Fibroblast of lung (primary cell): ENCODE results near the gene NAT8L. TPM values are rescaled to one million over a fixed set of nuclear protein-coding genes. Genes with fewer than 3 reads are reported as not detected.
A peak's percentile ranks its signal among the peaks of the same experiment; 100 is the strongest.

ENCODE experiments used
- DNase-seq, 2 donors: peaks; one replicate each; pipeline versions ENCODE4 v3.0.0 to v3.0.0-alpha.2; 2010; ENCODE audit warnings: low read depth in 2 of 2
- H2AFZ ChIP-seq: 2 replicates; pipeline ENCODE4 v1.5.1; 2012; ENCODE audit warnings: low read length, control low read depth, inconsistent platforms
- H3K27ac ChIP-seq: 2 replicates; pipeline ENCODE4 v1.5.1; 2011; ENCODE audit warnings: low read length, control low read depth; ENCODE audit not compliant: insufficient read depth
- H3K27me3 ChIP-seq: 2 replicates; pipeline ENCODE4 v1.5.1; 2011; ENCODE audit warnings: mild to moderate bottlenecking, low read length; ENCODE audit not compliant: control insufficient read depth, insufficient read depth
- H3K36me3 ChIP-seq: 2 replicates; pipeline ENCODE4 v1.5.1; 2011; ENCODE audit warnings: low read length; ENCODE audit not compliant: control insufficient read depth, insufficient read depth
- H3K4me1 ChIP-seq: 2 replicates; pipeline ENCODE4 v1.5.1; 2011; ENCODE audit warnings: low read length; ENCODE audit not compliant: control insufficient read depth, insufficient read depth; ENCODE audit errors: extremely low read depth
- H3K4me2 ChIP-seq: 2 replicates; pipeline ENCODE4 v1.5.1; 2011; ENCODE audit warnings: low read length, control low read depth; ENCODE audit not compliant: insufficient read depth; ENCODE audit errors: extremely low read depth
- H3K4me3 ChIP-seq, 4 experiments: fragments of 200-600 bp in 1 of 4; sonication (generic) in 1 of 4; replicated peaks in 1 of 4; 2 replicates each; pipeline ENCODE4 v1.5.1; 2011 to 2016; ENCODE audit warnings: low read length in 4 of 4, low read depth in 3 of 4, mild to moderate bottlenecking in 3 of 4, control low read depth in 2 of 4, inconsistent platforms in 1 of 4, mixed read lengths in 1 of 4; ENCODE audit not compliant: insufficient read depth in 1 of 4; ENCODE audit errors: control extremely low read depth in 1 of 4
- H3K79me2 ChIP-seq: 2 replicates; pipeline ENCODE4 v1.5.1; 2012; ENCODE audit warnings: mild to moderate bottlenecking, low read length, inconsistent platforms; ENCODE audit not compliant: control insufficient read depth, insufficient read depth
- H3K9ac ChIP-seq: 2 replicates; pipeline ENCODE4 v1.5.1; 2011; ENCODE audit warnings: mild to moderate bottlenecking, low read length, control low read depth; ENCODE audit not compliant: insufficient read depth
- H3K9me3 ChIP-seq: 2 replicates; pipeline ENCODE4 v1.5.1; 2012; ENCODE audit warnings: low read depth, low read length; ENCODE audit not compliant: control insufficient read depth, insufficient read depth
- H4K20me1 ChIP-seq: 2 replicates; pipeline ENCODE4 v1.5.1; 2011; ENCODE audit warnings: low read length; ENCODE audit not compliant: control insufficient read depth, insufficient read depth; ENCODE audit errors: extremely low read depth
- CTCF ChIP-seq, 2 donors: IDR thresholded peaks in 1 of 2; conservative IDR thresholded peaks in 1 of 2; 1 replicate in 1 of 2; 2 replicates in 1 of 2; pipeline ENCODE4 v1.5.1; 2011 to 2012; ENCODE audit warnings: low read length in 2 of 2, control low read depth in 1 of 2, inconsistent platforms in 1 of 2, low read depth in 1 of 2, mild to moderate bottlenecking in 1 of 2
- EZH2 ChIP-seq: IDR thresholded peaks from 2 replicates; pipeline ENCODE4 v1.5.1; 2012; ENCODE audit warnings: low read length, control low read depth, mild to moderate bottlenecking; ENCODE audit errors: missing control alignments
- polyA plus RNA-seq, 2 donors: library from polyadenylated mRNA; depleted of rRNA in 1 of 2; stranded (reverse) in 1 of 2; unstranded in 1 of 2; fragments of >200 nt; gene quantifications; 2 replicates each; pipeline ENCODE4 v1.2.1, GENCODE V29; 2011 to 2012; ENCODE audit warnings: missing spikeins in 1 of 2
- total RNA-seq: library from RNA; depleted of rRNA; stranded (reverse); fragments of >200 nt; gene quantifications from 2 replicates; pipeline ENCODE4 v1.2.1, GENCODE V29; 2014

The NAT8L gene
- total and polyA plus RNA-seq, 2 donors (not counting 1 experiment from before 2014, with no cell fraction given), result 0.01 to 0.17 TPM

- no peak for DNase-seq
- Histone ChIP-seq H3K4me3 (peak overlapping the region; percentile 56 to 78 (median 72)), H3K27me3 (peaks cover 7% of the 10 kb centered on the region), H3K36me3 (no peaks in the 10 kb centered on the region), H3K27ac (no peak overlapping the region), H3K9me3 (no peaks in the 10 kb centered on the region), H3K4me2 (peak overlapping the region; percentile 32), H4K20me1 (no peaks in the 10 kb centered on the region), H3K79me2 (no peaks in the 10 kb centered on the region), H3K4me1 (peaks cover 2% of the 10 kb centered on the region), H2AFZ (no peak overlapping the region), H3K9ac (no peak overlapping the region)
- TF ChIP-seq EZH2 (no peak), CTCF (conservative IDR thresholded peaks at IDR 0.05 in 1 of 2, IDR thresholded peaks at IDR 0.05 in 1 of 2; ENCODE audit: low read depth in 1 of 2, low read length in 2 of 2) (no peak)
Measured at GRCh38 chr4:2042204-2042946, 16.8 kb upstream of the NAT8L start.

- TF ChIP-seq CTCF (conservative IDR thresholded peaks at IDR 0.05 in 1 of 2, IDR thresholded peaks at IDR 0.05 in 1 of 2; ENCODE audit: low read depth in 1 of 2, low read length in 2 of 2), result no peak
- no peak for TF ChIP-seq EZH2
- Histone ChIP-seq H3K4me2 (peak overlapping the region; percentile 15), H3K4me1 (peaks cover 2% of the 10 kb centered on the region), H3K36me3 (no peaks in the 10 kb centered on the region), H3K79me2 (no peaks in the 10 kb centered on the region), H2AFZ (no peak overlapping the region), H3K27ac (no peak overlapping the region), H4K20me1 (no peaks in the 10 kb centered on the region), H3K9ac (no peak overlapping the region), H3K9me3 (no peaks in the 10 kb centered on the region), H3K27me3 (peaks cover 7% of the 10 kb centered on the region), H3K4me3 (peak overlapping the region in 1 of 4 experiments; percentile 78)
- DNase-seq, result no peak
Measured at GRCh38 chr4:2042947-2043395, 16.2 kb upstream of the NAT8L start.

- no peaks in the 10 kb centered on the region for H4K20me1 ChIP-seq
- no peak for DNase-seq
- H3K4me2 ChIP-seq, result no peak overlapping the region
Measured at GRCh38 chr4:2043396-2044118, 15.6 kb upstream of the NAT8L start.

More at GRCh38 chr4:2043396-2044118, 15.6 kb upstream of the NAT8L start:
- Histone ChIP-seq H3K79me2 (no peaks in the 10 kb centered on the region), H3K36me3 (no peaks in the 10 kb centered on the region), H3K27ac (no peak overlapping the region), H2AFZ (no peak overlapping the region), H3K9ac (no peak overlapping the region), H3K4me3 (no peak overlapping the region), H3K9me3 (no peaks in the 10 kb centered on the region), H3K4me1 (peaks cover 2% of the 10 kb centered on the region), H3K27me3 (peaks cover 7% of the 10 kb centered on the region)
- TF ChIP-seq CTCF (conservative IDR thresholded peaks at IDR 0.05 in 1 of 2, IDR thresholded peaks at IDR 0.05 in 1 of 2; ENCODE audit: low read depth in 1 of 2, low read length in 2 of 2) (no peak), EZH2 (no peak)
